ENCODE data around the gene ACKR4.
"Not testable (repeated sequence)": the region's sequence is repeated elsewhere in the genome, so short reads cannot be mapped to it uniquely, and the experiment has no call there.

ACKR4 gene

DNA sequence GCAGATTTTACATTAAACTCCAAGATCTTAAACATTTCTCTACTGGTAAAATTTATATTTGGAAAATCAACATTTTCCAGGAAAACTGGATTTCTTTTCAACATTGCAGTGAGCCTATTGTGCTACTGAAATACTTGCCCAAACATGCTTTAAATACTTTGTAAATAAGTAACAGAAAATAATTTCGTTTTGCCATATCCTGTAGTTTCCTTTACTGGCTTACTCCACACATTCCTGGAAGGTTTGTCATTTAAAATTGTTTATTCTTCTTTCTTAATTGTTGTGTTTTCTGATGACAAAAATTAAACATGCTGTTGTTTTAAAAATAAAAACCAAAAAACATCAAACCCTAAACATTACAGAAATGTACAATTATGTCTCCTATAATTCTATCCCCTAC, 40.5 kb downstream of the ACKR4 start:
- TF ChIP-seq ZFX (IDR thresholded peaks at IDR 0.05; ENCODE audit: borderline replicate concordance) = no peak
- TF ChIP-seq, protein P1, sequence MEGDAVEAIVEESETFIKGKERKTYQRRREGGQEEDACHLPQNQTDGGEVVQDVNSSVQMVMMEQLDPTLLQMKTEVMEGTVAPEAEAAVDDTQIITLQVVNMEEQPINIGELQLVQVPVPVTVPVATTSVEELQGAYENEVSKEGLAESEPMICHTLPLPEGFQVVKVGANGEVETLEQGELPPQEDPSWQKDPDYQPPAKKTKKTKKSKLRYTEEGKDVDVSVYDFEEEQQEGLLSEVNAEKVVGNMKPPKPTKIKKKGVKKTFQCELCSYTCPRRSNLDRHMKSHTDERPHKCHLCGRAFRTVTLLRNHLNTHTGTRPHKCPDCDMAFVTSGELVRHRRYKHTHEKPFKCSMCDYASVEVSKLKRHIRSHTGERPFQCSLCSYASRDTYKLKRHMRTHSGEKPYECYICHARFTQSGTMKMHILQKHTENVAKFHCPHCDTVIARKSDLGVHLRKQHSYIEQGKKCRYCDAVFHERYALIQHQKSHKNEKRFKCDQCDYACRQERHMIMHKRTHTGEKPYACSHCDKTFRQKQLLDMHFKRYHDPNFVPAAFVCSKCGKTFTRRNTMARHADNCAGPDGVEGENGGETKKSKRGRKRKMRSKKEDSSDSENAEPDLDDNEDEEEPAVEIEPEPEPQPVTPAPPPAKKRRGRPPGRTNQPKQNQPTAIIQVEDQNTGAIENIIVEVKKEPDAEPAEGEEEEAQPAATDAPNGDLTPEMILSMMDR (IDR thresholded peaks at IDR 0.05) = no peak
- H3K27ac ChIP-seq = no peak overlapping the region

DNA sequence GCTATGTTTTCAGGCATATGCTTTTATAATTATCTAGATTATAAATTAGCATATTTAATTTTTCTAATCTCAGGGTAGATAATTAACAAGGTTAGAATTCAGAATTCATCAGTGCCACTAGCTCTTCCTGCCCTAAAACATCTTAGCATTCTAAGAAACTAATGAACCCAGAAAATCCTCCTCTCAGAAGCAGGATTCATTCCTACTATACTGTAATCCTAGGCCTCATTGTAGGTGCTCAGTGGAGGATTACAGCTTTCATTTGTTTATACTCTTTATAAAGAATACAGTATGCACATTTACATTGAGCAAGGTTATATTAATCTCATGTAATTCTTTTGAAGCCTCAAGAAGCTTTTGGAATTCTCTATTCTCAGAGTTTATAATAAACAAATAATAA, 41.6 kb downstream of the ACKR4 start:
- no peak overlapping the region for H3K27ac ChIP-seq

DNA sequence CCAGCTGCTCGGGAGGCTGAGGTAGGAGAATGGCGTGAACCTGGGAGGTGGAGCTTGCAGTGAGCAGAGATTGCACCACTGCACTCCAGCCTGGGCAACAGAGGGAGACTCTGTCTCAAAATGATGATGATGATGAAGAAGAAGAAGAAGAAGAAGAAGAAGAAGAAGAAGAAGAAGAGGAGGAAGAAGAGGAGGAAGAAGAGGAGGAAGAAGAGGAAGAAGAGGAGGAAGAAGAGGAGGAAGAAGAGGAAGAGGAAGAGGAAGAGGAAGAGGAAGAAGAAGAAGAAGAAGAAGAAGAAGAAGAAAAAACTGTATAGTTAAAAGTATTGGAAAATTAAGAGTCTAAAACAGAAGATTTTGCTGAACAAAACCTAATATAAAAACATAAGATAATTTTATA, 44.4 kb downstream of the ACKR4 start:
- not testable (repeated sequence) for H3K27ac ChIP-seq

More for the DNA sequence above, 41.6 kb downstream of the ACKR4 start:
- no peak for TF ChIP-seq ZFX (IDR thresholded peaks at IDR 0.05; ENCODE audit: borderline replicate concordance)
- TF ChIP-seq, protein P1 (IDR thresholded peaks at IDR 0.05) = no peak

DNA sequence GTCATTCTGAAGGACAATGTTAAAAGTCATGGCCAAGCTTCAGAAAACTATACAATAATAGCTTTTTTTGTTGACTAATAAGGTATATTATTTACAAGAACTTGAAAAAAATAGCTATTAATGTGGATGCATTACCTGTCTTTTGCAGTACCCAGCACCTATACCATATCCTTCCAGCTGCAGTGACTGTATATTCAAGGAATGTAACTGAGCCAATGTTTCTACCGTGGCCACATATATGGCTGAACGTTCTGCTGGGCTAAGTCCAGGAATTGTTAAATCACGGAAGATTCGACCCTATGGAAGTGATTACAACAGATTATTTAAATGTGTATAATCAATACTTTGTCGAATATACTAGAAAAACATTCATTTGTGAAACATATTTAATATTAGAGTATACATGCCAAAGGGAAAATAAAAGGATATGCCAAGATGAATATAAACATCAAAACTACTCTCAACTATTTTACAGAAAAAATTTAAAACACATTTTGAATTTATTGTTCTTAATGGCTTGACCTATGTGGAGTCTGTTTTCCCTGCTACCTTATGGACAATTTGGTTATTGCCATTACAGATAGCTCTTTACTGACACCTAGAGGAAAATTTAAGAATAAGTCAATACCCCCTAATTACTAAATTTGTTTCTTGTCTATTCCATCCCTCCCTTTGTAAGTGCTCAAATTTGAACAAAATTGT, 44.9 kb downstream of the ACKR4 start:
- TF ChIP-seq, protein P1 (IDR thresholded peaks at IDR 0.05) = peak; percentile 90
- TF ChIP-seq ZFX (IDR thresholded peaks at IDR 0.05; ENCODE audit: borderline replicate concordance) = no peak
- H3K27ac ChIP-seq = no peak overlapping the region

DNA sequence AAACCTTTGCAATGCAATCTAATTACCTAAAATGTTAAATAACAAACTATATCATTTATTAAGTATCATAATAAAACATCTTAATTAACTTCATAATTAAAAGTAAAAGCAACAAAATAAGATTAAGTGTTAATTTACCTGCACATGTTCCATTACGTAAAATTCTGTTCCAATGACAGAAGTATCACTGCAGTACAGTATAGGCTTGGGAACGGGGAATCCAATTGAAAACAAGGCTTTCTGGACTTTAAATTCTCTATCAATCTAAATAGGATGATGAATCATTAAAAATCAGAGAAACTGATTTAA, 45.4 kb downstream of the ACKR4 start:
- H3K27ac ChIP-seq = no peak overlapping the region
- TF ChIP-seq, protein P1 (IDR thresholded peaks at IDR 0.05) = peak; percentile 41
- no peak for TF ChIP-seq ZFX (IDR thresholded peaks at IDR 0.05; ENCODE audit: borderline replicate concordance)

DNA sequence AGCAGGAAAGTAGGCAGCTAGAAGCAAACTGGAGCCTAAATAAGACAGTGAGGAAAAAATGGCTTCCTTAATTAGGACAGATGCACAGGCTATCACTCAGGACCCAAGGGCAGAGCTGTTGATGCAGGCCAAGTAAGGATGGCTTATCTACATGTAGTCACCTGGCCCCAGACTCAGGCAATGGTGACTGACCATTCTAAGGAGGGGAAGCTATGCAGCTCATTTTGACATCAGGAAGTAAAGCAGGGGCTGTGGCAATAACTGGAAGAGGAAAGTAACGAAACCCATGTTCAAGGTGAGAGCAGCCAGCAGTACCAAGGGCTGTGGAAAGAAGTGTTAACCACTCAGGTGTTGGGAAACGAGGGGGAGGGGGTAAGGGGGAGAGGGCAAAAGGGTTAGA, 46.3 kb downstream of the ACKR4 start:
- TF ChIP-seq, protein P1 (IDR thresholded peaks at IDR 0.05) = no peak
- no peak for TF ChIP-seq ZFX (IDR thresholded peaks at IDR 0.05; ENCODE audit: borderline replicate concordance)
- H3K27ac ChIP-seq = no peak overlapping the region

DNA sequence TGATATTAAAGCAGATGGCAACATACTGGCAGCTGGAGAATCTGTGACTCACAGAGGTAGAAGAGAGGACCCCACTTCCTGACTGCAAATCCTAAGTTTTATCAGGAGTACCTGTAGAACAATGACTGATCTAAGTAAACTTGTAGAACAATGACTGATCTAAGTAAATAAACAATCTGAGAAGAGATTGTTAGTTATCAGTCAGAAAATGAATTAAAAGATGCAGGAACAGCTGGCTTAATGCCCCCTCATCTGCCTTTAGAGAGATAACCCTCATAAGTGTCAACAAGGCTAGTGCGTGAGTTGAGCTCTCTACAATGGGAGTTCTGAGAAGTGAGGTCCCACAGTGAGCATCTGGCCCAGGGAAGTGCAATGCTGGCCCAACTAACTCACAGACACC, 48.0 kb downstream of the ACKR4 start:
- no peak for TF ChIP-seq ZFX (IDR thresholded peaks at IDR 0.05; ENCODE audit: borderline replicate concordance)
- TF ChIP-seq, protein P1 (IDR thresholded peaks at IDR 0.05) = no peak

DNA sequence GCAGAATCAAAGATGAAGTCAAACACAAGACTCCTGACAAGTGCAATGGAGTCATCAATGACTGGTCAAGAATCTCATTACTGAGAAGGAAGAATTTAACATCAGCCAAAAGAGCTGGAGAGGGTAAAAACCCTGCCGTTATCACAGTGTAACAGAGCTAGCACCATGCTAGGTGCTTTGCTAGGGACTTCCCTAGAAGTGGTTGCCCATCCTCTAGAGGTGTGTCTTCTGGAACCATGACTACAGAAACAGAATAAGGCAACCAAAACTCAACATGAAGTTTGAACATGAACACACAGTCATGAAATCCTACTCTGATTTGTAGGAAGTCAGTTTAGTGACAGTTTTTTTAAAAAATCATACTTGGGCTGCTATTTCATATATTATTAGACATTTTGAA, 53.1 kb downstream of the ACKR4 start:
- no peak overlapping the region for H3K27ac ChIP-seq
- no peak for TF ChIP-seq ZFX (IDR thresholded peaks at IDR 0.05; ENCODE audit: borderline replicate concordance)
- TF ChIP-seq, protein P1 (IDR thresholded peaks at IDR 0.05) = no peak

More for the DNA sequence above, 48.0 kb downstream of the ACKR4 start:
- H3K27ac ChIP-seq = no peak overlapping the region

Measured in 22Rv1 (cell line).